Mucosa of gallbladder (tissue), 1 donor: Measurements from ENCODE around the gene PLEKHH1. TPM values are rescaled to one million over a fixed set of nuclear protein-coding genes. Genes with fewer than 3 reads are reported as not detected.

ENCODE experiments used
- DNase-seq: peaks from one replicate; pipeline ENCODE4 v3.0.0-alpha.2; 2020; ENCODE audit warnings: low spot score
- total RNA-seq: library from RNA; stranded (reverse); gene quantifications from one replicate; pipeline ENCODE4 v1.2.1, GENCODE V29; 2021
- donor health status: DM: no; HTN: no; CAD: no.

Gene PLEKHH1
- total RNA-seq, 1 donor from 2014 or later, result 35.6 TPM

DNA sequence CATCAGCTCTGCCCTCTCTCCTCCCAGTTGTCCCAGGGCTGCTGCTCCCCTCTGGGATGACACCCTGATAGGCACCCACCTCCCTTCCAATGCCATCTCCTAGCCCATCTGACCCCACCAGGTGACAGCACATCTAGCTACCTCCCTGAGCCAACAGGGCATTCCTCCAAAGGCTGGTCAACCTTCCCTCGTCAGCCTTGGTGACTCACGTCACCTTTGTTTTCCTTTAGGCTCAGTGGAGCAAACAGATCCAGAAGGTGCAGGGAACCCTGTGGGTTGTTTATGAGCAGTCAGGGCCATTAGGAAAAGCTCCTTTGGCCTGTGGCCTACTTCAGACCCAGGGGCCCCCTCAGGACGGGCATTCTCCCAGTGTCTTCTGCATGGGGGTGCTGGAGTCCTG lies 34.6 kb downstream of the PLEKHH1 start:
- DNase-seq, result no peak

DNA sequence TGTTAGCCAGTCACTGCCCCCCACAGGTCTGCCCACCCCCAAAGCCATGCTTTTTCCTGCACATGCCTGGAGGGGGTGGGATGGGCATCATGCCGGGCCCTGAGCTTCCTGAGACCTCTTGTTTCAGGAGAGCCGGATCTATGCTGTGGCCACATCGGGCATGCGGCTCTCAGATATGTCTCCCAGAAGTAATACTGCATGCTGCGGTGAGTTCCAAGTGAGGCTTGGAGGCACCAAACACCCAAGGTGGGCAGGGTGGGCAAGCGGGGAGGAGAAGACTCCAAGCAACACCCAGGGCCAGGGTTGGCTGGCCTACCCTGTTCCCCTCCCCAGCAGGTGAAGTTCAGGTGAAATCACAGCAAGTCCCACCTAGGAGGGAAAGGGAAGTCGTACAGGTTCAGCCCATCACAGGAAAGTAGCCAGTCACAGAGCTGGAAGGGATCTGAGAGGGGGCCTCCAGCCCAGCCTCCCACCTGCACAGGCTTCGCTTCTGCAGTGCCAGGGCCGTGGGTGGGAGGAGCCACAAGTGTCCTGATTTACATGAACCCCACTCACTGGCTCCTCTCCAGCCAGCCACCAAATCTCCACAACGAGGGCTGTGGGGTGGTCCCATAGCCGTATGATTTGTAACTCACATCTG lies 36.0 kb downstream of the PLEKHH1 start:
- DNase-seq, result no peak

DNA sequence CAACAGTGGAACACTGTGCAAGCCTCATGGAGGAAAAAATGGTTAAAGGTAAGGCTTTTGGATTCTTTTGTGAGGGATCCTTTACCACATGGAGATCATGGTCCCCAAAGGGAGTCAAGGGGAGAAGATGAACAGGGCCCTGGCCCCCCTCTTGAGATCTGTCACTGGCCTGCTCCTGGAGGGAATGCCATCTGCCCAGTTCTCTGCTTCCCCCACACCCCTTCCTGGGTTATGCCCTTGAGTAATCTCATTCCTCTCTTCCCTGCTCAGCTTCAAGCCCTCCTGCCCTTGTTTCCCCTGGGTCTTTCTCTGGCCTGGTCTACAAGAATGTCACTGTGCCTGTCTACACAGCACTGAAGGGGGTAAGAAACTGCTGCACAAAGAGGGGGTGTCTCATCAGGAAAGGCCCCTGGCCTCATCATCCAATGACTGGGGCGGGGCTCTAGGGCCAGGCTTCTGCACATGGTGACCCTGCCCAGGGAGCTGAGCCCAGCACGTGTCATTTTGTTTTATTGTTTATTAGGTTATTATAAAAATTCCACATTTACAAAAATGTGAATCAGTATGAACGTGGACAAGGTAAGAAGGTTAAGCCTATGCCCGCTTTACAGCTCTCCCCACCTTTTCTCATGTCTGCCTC lies 36.7 kb downstream of the PLEKHH1 start:
- no peak for DNase-seq

- DNase-seq, result no peak
These were observed 37.4 kb downstream of the PLEKHH1 start for GRCh38 chr14:67570453-67570852.

- peak; percentile 62 for DNase-seq
These were observed 38.3 kb downstream of the PLEKHH1 start for GRCh38 chr14:67571275-67571990.

- no peak for DNase-seq
These were observed 38.9 kb downstream of the PLEKHH1 start for GRCh38 chr14:67571991-67572323.

- no peak for DNase-seq
These were observed 39.5 kb downstream of the PLEKHH1 start for GRCh38 chr14:67572608-67573007.

DNA sequence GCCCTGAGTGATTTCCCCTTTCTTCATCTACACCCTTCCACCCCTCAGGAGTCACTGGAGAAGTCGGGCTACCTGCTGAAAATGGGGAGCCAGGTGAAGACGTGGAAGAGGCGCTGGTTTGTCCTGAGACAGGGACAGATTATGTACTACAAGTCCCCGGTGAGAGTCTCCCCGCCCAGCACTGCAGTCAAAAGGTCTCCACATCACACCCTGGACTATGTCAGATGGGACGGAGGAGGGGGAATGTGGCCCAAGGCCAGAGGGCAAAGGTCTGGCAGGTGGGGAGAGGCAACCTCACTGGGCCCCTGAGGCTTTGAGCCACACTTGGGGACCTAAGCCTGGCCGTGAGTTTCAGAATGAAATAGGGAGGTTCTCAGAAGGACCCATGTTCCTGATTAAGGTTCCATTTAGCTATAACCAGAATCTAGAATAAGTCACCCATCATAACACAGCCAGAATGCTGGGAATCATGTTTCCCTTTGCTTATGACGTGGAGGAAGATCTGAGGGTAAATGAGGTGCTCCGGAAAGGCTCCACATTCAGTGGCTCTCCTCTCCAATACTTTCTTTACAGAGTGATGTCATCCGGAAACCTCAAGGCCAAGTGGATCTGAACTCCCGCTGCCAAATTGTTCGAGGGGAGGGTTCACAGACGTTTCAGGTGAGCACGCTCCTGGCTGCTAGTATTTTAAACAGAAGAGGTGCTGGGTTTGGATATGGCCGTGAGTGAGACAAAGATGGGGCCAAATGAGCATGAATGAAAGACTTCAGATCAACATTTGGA lies 40.3 kb downstream of the PLEKHH1 start:
- DNase-seq, result no peak

- no peak for DNase-seq
These were observed 41.1 kb downstream of the PLEKHH1 start for GRCh38 chr14:67574156-67574555.

GRCh38 chr14:67574806-67575205 lies 41.7 kb downstream of the PLEKHH1 start:
- DNase-seq, result no peak

- DNase-seq, result peak; percentile 78
These were observed 42.6 kb downstream of the PLEKHH1 start for GRCh38 chr14:67575684-67576083.

DNA sequence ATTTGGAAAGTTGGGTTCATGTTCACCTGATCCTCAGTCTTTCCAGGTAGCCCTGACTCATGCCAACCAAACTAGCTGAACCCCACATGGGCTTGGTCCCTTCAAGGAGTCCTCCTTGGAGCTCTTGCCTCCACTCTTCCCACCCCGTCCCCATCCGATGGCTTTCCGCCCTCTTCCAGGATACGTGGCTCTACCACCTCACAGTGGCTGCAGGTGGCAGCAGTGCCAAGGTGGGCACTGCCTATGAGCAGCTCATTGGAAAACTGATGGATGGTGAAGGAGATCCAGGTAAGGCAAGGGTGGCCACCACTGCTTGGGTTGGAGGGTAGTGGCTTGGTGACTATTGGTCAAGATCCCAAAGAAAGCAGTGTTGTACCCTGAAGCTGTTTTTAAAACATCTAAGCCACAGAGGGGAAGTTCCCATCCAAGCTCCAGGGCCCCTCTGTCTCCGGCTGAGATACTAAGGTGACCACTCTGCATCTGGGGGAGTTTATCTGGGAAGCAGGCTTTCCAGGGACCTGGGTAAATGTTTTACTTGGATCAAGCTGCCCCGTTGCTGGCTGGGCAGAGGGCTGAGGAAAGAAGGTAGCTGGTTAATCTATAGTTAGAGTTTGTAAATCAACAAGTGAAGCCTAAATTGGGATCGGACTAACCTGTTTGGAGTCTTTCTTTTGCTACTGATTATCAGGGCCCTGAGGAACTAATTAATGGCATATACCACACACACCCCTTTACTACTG lies 43.3 kb downstream of the PLEKHH1 start:
- DNase-seq, result no peak

DNA sequence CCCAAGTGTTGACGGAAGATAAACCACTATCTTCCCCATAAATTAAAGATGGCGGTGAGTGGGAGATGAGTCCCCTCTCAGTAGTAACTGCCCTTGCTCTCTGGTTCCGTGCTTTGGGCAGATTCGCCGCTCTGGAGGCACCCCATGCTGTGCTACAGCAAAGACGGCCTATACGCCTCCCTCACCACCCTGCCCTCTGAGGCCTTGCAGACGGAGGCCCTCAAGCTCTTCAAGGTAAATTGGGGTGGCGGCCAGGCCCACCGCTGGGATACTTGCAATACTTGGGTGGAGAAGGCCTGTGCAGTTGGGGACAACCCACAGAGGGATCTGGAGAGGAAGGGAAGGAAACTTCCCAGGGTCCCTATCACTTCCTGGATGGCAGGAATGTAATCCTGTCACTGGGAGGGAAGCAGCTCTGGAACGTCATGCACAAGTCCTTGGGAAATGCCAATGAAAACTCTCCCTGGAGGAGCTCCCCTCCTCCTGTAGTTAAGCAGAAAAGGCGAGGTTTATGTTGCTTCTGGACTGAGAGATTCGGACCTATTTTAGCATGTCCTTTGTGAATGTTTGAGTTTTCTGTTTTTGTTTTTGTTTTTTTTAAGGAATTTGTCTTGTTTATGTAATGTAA lies 44.2 kb downstream of the PLEKHH1 start:
- no peak for DNase-seq

DNA sequence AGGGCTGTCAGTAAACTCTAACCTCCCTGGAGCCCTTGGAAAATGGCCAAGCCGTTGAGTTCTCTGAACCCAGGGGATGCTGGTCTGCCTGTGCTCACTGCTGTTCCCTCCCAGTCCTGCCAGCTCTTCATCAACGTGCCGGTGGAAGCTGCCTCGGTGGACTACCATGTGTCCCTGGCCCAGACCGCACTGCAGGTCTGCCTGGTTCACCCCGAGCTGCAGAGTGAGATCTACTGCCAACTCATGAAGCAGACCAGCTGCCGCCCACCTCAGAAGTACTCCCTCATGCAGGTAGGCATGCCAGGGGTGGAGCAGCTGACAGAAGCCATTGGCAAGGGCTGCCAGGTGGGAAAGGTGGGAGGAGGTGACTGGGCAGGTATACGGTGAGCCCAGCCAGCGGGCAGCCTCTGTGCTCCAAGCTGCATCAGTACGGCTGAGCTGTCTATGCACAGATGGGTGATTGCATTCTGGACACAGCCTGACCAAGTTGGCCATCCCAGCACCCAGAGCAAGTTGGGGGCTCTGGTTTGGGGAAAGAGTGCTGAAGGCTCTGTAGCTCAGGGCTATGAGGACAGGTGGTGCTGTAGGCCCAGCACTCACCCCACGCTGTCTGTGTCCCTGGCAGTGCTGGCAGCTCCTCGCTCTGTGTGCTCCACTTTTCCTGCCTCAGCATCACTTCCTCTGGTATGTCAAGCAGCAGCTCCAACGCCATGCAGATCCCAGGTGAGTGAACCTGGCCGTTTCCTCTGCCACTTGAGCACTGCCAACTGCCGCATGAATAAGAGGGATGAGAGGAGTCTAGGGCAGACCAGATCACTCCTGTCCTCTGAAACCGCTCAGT lies 45.0 kb downstream of the PLEKHH1 start:
- no peak for DNase-seq

DNA sequence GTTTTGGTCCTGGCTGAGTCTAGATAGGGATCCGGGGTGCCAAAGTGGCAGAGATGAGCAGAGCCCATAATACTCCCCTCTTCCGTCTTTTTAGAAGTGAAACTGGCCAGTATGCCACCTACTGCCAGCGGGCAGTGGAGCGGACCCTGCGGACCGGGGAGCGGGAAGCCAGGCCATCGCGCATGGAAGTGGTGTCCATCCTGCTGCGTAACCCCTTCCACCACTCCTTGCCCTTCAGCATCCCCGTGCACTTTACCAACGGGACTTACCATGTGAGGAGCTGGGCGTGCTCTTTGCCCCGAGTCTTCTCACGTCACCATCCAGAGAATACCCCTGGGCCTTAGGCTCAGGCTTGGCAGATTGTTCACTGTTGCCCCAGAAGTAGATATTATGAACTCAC lies 46.0 kb downstream of the PLEKHH1 start:
- DNase-seq, result no peak

- no peak for DNase-seq
These were observed 46.5 kb downstream of the PLEKHH1 start for GRCh38 chr14:67579636-67580035.

GRCh38 chr14:67580336-67581171 lies 47.5 kb downstream of the PLEKHH1 start:
- DNase-seq, result peak; percentile 63

- no peak for DNase-seq
These were observed 48.6 kb downstream of the PLEKHH1 start for GRCh38 chr14:67581643-67582042.

GRCh38 chr14:67582061-67582460 lies 49.0 kb downstream of the PLEKHH1 start:
- no peak for DNase-seq
